Type B pancreatic cell (in vitro differentiated cells): ENCODE results near the gene BTAF1. TPM values are rescaled to one million over a fixed set of nuclear protein-coding genes. Genes with fewer than 3 reads are reported as not detected.

Experiments
- DNase-seq: peaks from one replicate; pipeline ENCODE4 v3.0.0; 2021; ENCODE audit warnings: mixed read lengths; ENCODE audit not compliant: unreplicated experiment; ENCODE audit errors: extremely low spot score
- H3K27ac Mint-ChIP-seq: 2 replicates; pipeline ENCODE4 v1.8.0; 2021; ENCODE audit warnings: mild to moderate bottlenecking, mixed read lengths
- H3K27me3 Mint-ChIP-seq: 2 replicates; pipeline ENCODE4 v1.8.0; 2021; ENCODE audit warnings: mixed read lengths
- H3K36me3 Mint-ChIP-seq: 2 replicates; pipeline ENCODE4 v1.8.0; 2021; ENCODE audit warnings: mixed read lengths
- H3K4me1 Mint-ChIP-seq: one replicate; pipeline ENCODE4 v1.8.0; 2021; ENCODE audit warnings: mixed read lengths; ENCODE audit not compliant: unreplicated experiment
- H3K4me3 Mint-ChIP-seq: 2 replicates; pipeline ENCODE4 v1.8.0; 2021; ENCODE audit warnings: mild to moderate bottlenecking, mixed read lengths
- H3K9me3 Mint-ChIP-seq: 2 replicates; pipeline ENCODE4 v1.8.0; 2021; ENCODE audit warnings: mixed read lengths
- total RNA-seq: library from RNA; stranded (reverse); gene quantifications from 2 replicates; pipeline ENCODE4 v1.2.1, GENCODE V29; 2021; ENCODE audit warnings: low replicate concordance
- TF ChIP-seq, protein P1 (sequence below): fragments of 200-600 bp; sonication (generic); conservative IDR thresholded peaks from 2 replicates; pipeline ENCODE4 v1.5.0; 2021; ENCODE audit warnings: antibody characterized with exemption, mild to moderate bottlenecking

Gene BTAF1
- total RNA-seq, 1 donor from 2014 or later: 34.7 TPM

DNA sequence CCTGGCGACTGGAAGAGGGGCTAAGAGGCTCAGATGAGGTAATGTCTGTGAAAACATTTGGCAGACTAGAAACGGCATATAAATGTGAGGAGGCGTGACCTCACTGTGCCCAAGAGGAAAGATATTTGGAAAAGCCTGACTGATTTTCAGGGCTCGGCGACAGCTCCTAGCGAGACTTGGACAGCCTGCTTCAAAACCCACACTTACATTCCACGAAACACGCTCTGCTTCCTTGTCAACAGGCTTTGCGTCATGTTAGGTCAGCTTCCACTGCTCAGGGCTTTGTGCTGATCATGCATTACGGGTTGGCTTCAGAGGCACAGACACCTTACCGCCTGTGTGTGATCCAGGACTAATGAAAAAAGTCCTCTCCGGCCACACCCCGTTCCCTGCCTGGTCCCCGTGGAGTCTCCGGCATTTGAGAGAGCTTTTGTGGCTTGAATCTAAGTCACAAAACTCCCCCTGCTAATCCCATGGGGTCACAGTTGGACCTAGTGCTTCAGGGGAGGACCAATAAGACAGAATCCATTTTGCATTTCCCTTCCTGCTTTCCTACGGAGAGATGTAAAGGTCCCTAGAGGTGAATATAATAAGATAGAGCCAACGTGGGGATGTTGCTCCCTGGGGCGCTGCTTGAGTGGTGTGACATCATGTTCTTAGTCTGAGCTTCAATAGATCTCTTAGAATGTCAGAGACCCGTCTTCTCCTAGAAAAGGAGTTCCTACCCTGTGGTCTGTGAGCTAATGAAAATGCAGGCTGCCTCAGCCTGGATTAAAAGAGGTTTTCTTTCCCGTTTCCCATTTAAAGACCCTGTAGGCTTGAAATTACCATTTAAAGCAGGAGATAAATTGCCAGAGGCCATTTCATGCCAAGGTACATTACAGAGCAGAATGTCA lies 39.8 kb upstream of the BTAF1 start:
- Mint-ChIP-seq H3K9me3 (no peaks in the 10 kb centered on the region), H3K4me1 (peaks cover 51% of the 10 kb centered on the region), H3K4me3 (peak overlapping the region; percentile 77), H3K27ac (peak overlapping the region; percentile 94), H3K36me3 (no peaks in the 10 kb centered on the region), H3K27me3 (no peaks in the 10 kb centered on the region)
- DNase-seq: no peak
- TF ChIP-seq, protein P1, sequence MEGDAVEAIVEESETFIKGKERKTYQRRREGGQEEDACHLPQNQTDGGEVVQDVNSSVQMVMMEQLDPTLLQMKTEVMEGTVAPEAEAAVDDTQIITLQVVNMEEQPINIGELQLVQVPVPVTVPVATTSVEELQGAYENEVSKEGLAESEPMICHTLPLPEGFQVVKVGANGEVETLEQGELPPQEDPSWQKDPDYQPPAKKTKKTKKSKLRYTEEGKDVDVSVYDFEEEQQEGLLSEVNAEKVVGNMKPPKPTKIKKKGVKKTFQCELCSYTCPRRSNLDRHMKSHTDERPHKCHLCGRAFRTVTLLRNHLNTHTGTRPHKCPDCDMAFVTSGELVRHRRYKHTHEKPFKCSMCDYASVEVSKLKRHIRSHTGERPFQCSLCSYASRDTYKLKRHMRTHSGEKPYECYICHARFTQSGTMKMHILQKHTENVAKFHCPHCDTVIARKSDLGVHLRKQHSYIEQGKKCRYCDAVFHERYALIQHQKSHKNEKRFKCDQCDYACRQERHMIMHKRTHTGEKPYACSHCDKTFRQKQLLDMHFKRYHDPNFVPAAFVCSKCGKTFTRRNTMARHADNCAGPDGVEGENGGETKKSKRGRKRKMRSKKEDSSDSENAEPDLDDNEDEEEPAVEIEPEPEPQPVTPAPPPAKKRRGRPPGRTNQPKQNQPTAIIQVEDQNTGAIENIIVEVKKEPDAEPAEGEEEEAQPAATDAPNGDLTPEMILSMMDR: no peak

- H3K9me3 Mint-ChIP-seq: no peaks in the 10 kb centered on the region
- no peaks in the 10 kb centered on the region for H3K27me3 Mint-ChIP-seq
- H3K36me3 Mint-ChIP-seq: no peaks in the 10 kb centered on the region
- peak overlapping the region; percentile 77 for H3K4me3 Mint-ChIP-seq
- H3K27ac Mint-ChIP-seq: peak overlapping the region; percentile 94
- TF ChIP-seq, protein P1: no peak
- DNase-seq: no peak
- H3K4me1 Mint-ChIP-seq: peaks cover 46% of the 10 kb centered on the region
Measured at GRCh38 chr10:91884536-91884935, 39.0 kb upstream of the BTAF1 start.

GRCh38 chr10:91885362-91886079 lies 38.0 kb upstream of the BTAF1 start:
- Mint-ChIP-seq H3K27ac (peak overlapping the region; percentile 94), H3K36me3 (no peaks in the 10 kb centered on the region), H3K9me3 (no peaks in the 10 kb centered on the region), H3K4me1 (peaks cover 36% of the 10 kb centered on the region), H3K4me3 (peak overlapping the region; percentile 53), H3K27me3 (no peaks in the 10 kb centered on the region)
- TF ChIP-seq, protein P1: no peak
- DNase-seq: no peak

DNA sequence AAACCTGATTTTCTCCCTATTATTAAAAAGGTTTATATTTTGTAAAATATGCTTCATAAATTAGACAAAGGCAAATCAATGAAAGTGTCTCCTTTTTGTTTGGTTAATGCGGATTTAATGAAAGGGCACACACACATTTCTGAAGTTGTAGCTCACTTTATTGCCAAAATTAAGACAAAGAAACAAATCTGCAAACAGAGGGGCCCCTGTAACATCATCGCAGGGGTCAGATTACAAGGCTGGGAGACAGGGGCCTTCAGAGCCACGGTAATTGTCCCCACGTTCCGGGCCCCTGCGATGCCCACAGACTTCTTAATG lies 36.7 kb upstream of the BTAF1 start:
- Mint-ChIP-seq H3K27me3 (no peaks in the 10 kb centered on the region), H3K4me3 (peak overlapping the region; percentile 88), H3K4me1 (peaks cover 41% of the 10 kb centered on the region), H3K36me3 (no peaks in the 10 kb centered on the region), H3K27ac (peak overlapping the region; percentile 82), H3K9me3 (no peaks in the 10 kb centered on the region)
- DNase-seq: no peak
- TF ChIP-seq, protein P1: no peak

- Mint-ChIP-seq H3K4me3 (peak overlapping the region; percentile 88), H3K27me3 (no peaks in the 10 kb centered on the region), H3K9me3 (no peaks in the 10 kb centered on the region), H3K36me3 (no peaks in the 10 kb centered on the region), H3K27ac (peak overlapping the region; percentile 82), H3K4me1 (peaks cover 41% of the 10 kb centered on the region)
- TF ChIP-seq, protein P1: no peak
- peak; percentile 87 for DNase-seq
Measured at GRCh38 chr10:91887272-91888076, 36.1 kb upstream of the BTAF1 start.
